Mesodermal cell (in vitro differentiated cells): ENCODE results near the gene TRIM27.
A peak's percentile ranks its signal among the peaks of the same experiment; 100 is the strongest.
"Not testable (repeated sequence)": the region's sequence is repeated elsewhere in the genome, so short reads cannot be mapped to it uniquely, and the experiment has no call there.

Experiments used
- H3K27ac ChIP-seq: 2 replicates; pipeline ENCODE4 v1.7.0; 2013; ENCODE audit warnings: mild to moderate bottlenecking, low read depth, low read length, moderate library complexity; ENCODE audit not compliant: severe bottlenecking
- H3K36me3 ChIP-seq: 2 replicates; pipeline ENCODE4 v1.7.1; 2013; ENCODE audit warnings: mild to moderate bottlenecking, low read length, moderate library complexity; ENCODE audit not compliant: control insufficient read depth, insufficient read depth
- H3K4me1 ChIP-seq: one replicate; pipeline ENCODE4 v1.7.1; 2013; ENCODE audit warnings: mild to moderate bottlenecking, low read length; ENCODE audit not compliant: insufficient read depth, control insufficient read depth, poor library complexity, severe bottlenecking
- H3K4me3 ChIP-seq: 2 replicates; pipeline ENCODE4 v1.7.0; 2013; ENCODE audit warnings: low read length, control low read depth, mild to moderate bottlenecking; ENCODE audit not compliant: insufficient read depth, poor library complexity, severe bottlenecking; ENCODE audit errors: extremely low read depth
- H3K9me3 ChIP-seq: 2 replicates; pipeline ENCODE4 v1.7.1; 2013; ENCODE audit warnings: mild to moderate bottlenecking, low read length, moderate library complexity; ENCODE audit not compliant: control insufficient read depth
- WGBS, 2 experiments: methylation state at CpG; one replicate each; pipeline ENCODE4 v1.1.5; 2013; ENCODE audit warnings: missing lambda C conversion rate in 2 of 2; ENCODE audit not compliant: insufficient coverage in 2 of 2; 5-methylcytosine and 5-hydroxymethylcytosine counted together

The TRIM27 gene

DNA sequence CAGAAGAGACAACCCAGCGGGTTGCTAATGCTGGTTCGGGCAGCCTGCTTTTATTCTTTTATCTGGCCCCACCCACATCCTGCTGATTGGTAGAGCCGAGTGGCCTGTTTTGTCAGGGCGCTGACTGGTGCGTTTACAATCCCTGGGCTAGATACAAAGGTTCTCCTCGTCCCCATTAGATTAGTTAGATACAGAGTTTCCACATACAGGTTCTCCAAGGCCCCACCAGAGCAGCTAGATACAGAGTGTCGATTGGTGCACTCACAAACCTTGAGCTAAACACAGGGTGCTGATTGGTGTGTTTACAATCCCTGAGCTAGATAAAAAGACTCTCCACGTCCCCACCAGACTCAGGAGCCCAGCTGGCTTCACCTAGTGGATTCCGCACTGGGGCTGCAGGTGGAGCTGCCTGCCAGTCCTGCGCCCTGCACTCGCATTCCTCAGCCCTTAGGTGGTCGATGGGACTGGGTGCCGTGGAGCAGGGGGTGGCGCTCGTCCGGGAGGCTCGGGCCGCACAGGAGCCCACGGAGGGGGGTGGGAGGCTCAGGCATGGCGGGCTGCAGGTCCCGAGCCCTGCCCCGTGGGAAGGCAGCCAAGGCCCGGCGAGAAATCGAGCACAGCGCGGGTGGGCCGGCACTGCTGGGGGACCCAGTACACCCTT is 51.5 kb downstream of the TRIM27 start:
- 91 to 93% methylated on average over 6 to 7 of the region's 28 CpGs for WGBS, 2 experiments
- not testable (repeated sequence) for H3K36me3 ChIP-seq, H3K4me1 ChIP-seq, H3K9me3 ChIP-seq, H3K27ac ChIP-seq, H3K4me3 ChIP-seq

DNA sequence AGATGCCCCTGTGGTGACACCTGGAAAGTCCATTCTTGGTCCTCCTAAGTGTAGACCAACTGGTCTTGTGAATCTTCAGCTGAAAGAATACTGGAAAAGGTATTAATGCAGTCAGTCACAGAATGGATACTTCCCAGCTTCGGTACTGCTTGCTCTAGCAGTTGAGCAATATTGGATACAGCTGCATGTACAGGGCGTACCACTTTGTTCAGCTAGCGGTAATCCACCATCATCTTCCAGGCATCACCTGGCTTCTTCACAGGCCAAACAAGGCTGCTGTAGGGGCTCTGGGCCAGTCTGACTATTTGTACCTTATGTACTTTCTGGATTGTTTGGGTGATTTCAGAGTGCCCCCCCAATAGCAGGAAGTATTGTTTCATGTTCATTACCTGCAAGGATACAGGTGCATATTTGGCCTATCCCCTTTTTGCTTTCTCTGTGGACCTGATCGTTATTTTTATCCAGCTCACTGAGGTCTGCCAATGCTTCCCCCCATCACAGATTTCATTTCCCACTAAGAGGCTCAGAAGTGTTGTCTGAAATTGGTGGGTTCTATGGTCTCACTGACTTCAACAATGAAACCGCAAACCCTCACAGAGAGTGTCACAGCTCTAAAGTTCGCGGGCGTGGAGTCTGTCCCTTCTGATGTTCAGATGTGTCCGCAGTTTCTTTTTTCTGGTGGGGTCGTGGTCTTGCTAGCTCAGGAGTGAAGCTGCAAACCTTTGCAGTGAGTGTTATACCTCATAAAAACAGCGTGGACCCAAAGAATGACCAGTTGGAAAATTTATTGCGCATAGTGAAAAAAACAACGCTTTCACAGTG is 52.2 kb downstream of the TRIM27 start:
- Histone ChIP-seq H3K27ac (no peak overlapping the region), H3K4me3 (no peak overlapping the region), H3K36me3 (no peaks in the 10 kb centered on the region), H3K4me1 (no peaks in the 10 kb centered on the region), H3K9me3 (no peaks in the 10 kb centered on the region)
- WGBS, 2 experiments: 93% methylated on average over 10 to 12 of the region's 13 CpGs

GRCh38 chr6:28868873-28869272 is 54.9 kb downstream of the TRIM27 start:
- H3K4me3 ChIP-seq: no peak overlapping the region
- H3K9me3 ChIP-seq: peaks cover 6% of the 10 kb centered on the region
- H3K4me1 ChIP-seq: no peaks in the 10 kb centered on the region
- no peak overlapping the region for H3K27ac ChIP-seq
- WGBS, 2 experiments: 82% methylated on average over 2 of the region's 2 CpGs; no CpG with 5 or more reads in 1 of the 2 experiments
- H3K36me3 ChIP-seq: no peaks in the 10 kb centered on the region

DNA sequence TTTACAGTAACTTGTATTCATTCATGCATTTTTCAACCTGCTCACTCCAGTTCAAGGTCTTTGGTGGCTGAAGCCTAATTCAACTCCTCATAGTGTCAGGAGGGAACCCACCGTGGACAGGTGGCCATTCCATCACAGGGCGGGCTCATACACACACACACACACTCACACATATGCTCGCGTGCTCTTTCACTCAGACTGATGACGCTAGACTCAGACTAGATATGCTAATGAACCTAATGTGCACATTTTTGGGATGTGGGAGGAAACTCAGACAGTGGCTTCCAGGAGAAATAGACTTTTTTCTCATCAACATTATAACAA is 56.7 kb downstream of the TRIM27 start:
- Histone ChIP-seq H3K36me3 (no peaks in the 10 kb centered on the region), H3K9me3 (peaks cover 6% of the 10 kb centered on the region), H3K4me3 (peak overlapping the region; percentile 55), H3K4me1 (no peaks in the 10 kb centered on the region), H3K27ac (no peak overlapping the region)
- WGBS, 2 experiments: 76% methylated on average over 2 of the region's 5 CpGs; no CpG with 5 or more reads in 1 of the 2 experiments

DNA sequence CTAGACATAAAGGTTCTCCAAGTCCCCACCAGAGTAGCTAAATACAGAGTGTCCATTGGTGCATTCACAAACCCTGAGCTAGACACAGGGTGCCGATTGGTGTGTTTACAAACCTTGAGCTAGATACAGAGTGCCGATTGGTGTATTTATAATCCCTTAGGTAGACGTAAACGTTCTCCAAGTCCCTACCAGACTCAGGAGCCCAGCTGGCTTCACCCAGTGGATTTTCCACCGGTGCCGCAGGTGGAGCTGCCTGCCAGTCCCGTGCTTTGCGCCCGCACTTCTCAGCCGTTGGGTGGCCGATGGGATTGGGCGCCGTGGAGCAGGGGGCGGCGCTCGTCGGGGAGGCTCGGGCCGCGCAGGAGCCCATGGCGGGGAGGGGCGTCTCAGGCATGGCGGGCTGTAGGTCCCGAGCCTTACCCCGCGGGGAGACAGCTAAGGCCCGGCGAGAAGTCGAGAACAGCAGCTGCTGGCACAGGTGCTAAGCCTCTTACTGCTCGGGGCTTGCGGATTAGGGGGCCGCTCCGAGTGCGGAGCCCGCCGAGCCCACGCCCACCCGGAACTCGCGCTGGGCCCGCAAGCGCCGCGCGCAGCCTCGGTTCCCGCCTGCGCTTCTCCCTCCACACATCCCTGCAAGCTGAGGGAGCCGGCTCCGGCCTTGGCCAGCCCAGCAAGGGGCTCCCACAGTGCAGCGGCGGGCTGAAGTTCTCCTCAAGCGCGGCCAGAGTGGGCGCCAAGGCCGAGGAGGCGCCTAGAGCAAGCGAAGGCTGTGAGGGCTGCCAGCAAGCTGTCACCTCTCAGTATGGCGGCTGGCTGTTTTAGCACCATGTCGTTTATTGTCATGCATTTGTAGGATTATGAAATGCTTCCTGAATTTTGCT is 57.3 kb downstream of the TRIM27 start:
- peak overlapping the region; percentile 41 for H3K27ac ChIP-seq
- WGBS, 2 experiments: 0 to 4% methylated on average over 34 to 49 of the region's 60 CpGs
- H3K36me3 ChIP-seq, H3K9me3 ChIP-seq, H3K4me1 ChIP-seq: not testable (repeated sequence)
- peak overlapping the region; percentile 55 for H3K4me3 ChIP-seq

GRCh38 chr6:28865401-28866204 is 58.2 kb downstream of the TRIM27 start:
- H3K4me3 ChIP-seq: peak overlapping the region; percentile 55

DNA sequence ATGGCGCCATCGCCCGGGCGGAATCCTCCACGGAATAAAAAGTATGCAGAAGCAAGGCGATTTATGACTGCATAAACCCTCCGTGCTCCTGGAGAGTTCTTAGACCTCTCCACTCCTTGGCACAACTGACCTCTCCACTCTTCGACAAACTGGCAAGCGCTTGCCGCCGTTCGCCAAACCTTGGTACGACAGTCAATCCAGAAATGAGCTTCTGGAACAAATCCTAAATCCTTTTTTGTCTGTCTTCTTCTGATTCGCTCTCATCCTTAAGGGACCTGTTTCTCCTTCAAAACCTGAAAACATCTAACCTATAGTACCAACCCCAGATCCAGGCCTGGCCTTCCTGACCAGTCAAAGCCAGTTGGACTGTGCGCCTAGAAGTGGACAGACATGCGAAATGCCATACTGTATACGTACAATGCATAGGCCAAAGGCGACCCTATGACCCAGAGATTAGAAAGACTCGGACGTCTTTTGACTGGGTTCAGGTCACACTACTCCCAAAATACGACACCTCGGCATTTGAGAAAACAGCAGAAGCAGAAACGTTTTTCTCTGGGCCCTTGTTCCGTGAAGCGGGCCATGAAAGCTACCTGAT is 59.4 kb downstream of the TRIM27 start:
- Histone ChIP-seq H3K36me3 (no peaks in the 10 kb centered on the region), H3K4me3 (peak overlapping the region; percentile 80), H3K9me3 (peaks cover 6% of the 10 kb centered on the region), H3K4me1 (no peaks in the 10 kb centered on the region), H3K27ac (peak overlapping the region; percentile 17)
- 45 to 46% methylated on average over 24 to 25 of the region's 25 CpGs for WGBS, 2 experiments

More at GRCh38 chr6:28865401-28866204, 58.2 kb downstream of the TRIM27 start:
- 81 to 86% methylated on average over 23 of the region's 25 CpGs for WGBS, 2 experiments
- H3K9me3 ChIP-seq: peaks cover 6% of the 10 kb centered on the region
- H3K4me1 ChIP-seq: no peaks in the 10 kb centered on the region
- H3K36me3 ChIP-seq: no peaks in the 10 kb centered on the region
- no peak overlapping the region for H3K27ac ChIP-seq

DNA sequence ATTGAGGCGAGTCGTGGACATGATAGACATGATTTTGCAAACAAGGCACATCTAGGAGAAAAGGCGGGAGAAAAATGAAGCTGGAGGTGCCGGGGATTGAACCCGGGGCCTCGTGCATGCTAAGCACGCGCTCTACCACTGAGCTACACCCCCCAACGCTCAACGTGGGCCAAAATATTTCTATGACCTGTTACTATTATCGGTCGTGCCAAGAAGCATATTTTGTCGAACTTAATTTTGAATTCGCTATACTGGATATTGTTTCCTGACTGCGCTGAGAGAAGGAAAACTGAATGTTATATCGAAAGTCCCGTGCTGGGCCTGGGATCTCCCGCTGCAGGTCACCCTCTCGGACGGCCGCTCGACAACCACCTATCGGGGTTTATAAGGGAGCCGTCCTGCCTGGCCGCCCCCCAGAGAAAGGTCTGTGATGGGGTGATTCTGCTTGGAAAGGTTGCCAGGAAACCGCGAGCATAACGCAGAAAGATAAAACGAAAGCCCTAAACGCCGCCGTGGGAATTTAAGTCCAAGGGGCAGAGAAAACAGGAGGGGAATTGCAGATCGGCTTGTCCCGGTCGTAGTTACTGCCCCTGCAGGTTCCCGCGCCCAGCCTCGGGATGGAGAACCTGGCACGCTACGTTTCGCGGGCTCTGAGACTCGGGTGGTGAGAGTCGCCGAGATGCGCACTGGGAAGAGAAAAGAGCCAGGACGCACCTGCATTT is 60.0 kb downstream of the TRIM27 start:
- Histone ChIP-seq H3K4me3 (peak overlapping the region; percentile 80), H3K36me3 (no peaks in the 10 kb centered on the region), H3K9me3 (peaks cover 6% of the 10 kb centered on the region), H3K4me1 (no peaks in the 10 kb centered on the region), H3K27ac (peak overlapping the region; percentile 17)
- WGBS, 2 experiments: 0% methylated on average over 32 to 44 of the region's 47 CpGs

- H3K36me3 ChIP-seq: no peaks in the 10 kb centered on the region
- H3K4me3 ChIP-seq: no peak overlapping the region
- no peak overlapping the region for H3K27ac ChIP-seq
- peaks cover 6% of the 10 kb centered on the region for H3K9me3 ChIP-seq
- 95 to 98% methylated on average over 7 to 8 of the region's 10 CpGs for WGBS, 2 experiments
- H3K4me1 ChIP-seq: no peaks in the 10 kb centered on the region
Measured at GRCh38 chr6:28862077-28862476, 61.7 kb downstream of the TRIM27 start.
